IMR-90 (cell line): ENCODE results near the gene DHCR24. TPM values are rescaled to one million over a fixed set of nuclear protein-coding genes. Genes with fewer than 3 reads are reported as not detected.

Experiments used
- ATAC-seq: fragments of 200-7000 bp; cut with Tn5 transposase; 2 replicates; pipeline ENCODE4 v1.9.1; 2020; ENCODE audit warnings: low read depth, mild to moderate bottlenecking, moderate library complexity
- BruUV-seq: library from RNA; stranded (reverse); fragments of 400-500 nt; replicated peaks from 2 replicates; lab custom pipeline; 2021; lab: Mats Ljungman, UMichigan
- CTCF ChIA-PET: fragments of 300-600 bp; formaldehyde crosslinking; extraction: SDS; loops from one replicate; lab custom pipeline; 2021; ENCODE audit warnings: antibody characterized with exemption; lab: Yijun Ruan, JAX
- POLR2A ChIA-PET: fragments of 300-600 bp; sonication (Branson Sonifier 250); formaldehyde crosslinking; loops from one replicate; lab custom pipeline; 2022; ENCODE audit warnings: antibody characterized with exemption; ENCODE audit not compliant: unreplicated experiment; lab: Charles Lee
- DNase-seq: peaks from one replicate; pipeline ENCODE4 v3.0.0; 2013
- H2AFZ ChIP-seq: replicated peaks from 2 replicates; pipeline ENCODE3; 2013; ENCODE audit warnings: low read length, mild to moderate bottlenecking; ENCODE audit not compliant: poor library complexity
- H2AK5ac ChIP-seq: 2 replicates; pipeline ENCODE4 v1.6.1; 2013; ENCODE audit warnings: low read depth, low read length, inconsistent platforms
- H2AK9ac ChIP-seq: replicated peaks from 2 replicates; pipeline ENCODE3; 2013; ENCODE audit warnings: mild to moderate bottlenecking, low read depth, low read length, moderate library complexity; ENCODE audit not compliant: poor library complexity
- H2BK120ac ChIP-seq: 2 replicates; pipeline ENCODE4 v1.6.1; 2013; ENCODE audit warnings: low read depth, low read length, inconsistent platforms
- H2BK15ac ChIP-seq: 3 replicates; pipeline ENCODE4 v1.6.1; 2013; ENCODE audit warnings: low read depth, low read length, inconsistent platforms
- H2BK20ac ChIP-seq: 2 replicates; pipeline ENCODE4 v1.6.1; 2013; ENCODE audit warnings: low read depth, mild to moderate bottlenecking, inconsistent platforms, low read length, moderate library complexity
- H2BK5ac ChIP-seq: 2 replicates; pipeline ENCODE4 v1.6.1; 2013; ENCODE audit warnings: mild to moderate bottlenecking, low read depth, low read length, inconsistent platforms; ENCODE audit not compliant: poor library complexity, severe bottlenecking
- H3K14ac ChIP-seq: replicated peaks from 2 replicates; pipeline ENCODE4 v1.6.1; 2013; ENCODE audit warnings: low read depth, low read length, inconsistent platforms
- H3K18ac ChIP-seq: 2 replicates; pipeline ENCODE4 v1.6.1; 2013; ENCODE audit warnings: low read depth, low read length, control low read depth
- H3K23ac ChIP-seq: 2 replicates; pipeline ENCODE4 v1.6.1; 2013; ENCODE audit warnings: low read depth, low read length, inconsistent platforms
- H3K27ac ChIP-seq: 2 replicates; pipeline ENCODE4 v1.5.1; 2013; ENCODE audit warnings: mild to moderate bottlenecking, control low read depth, low read length; ENCODE audit not compliant: insufficient read depth
- H3K27me3 ChIP-seq: 2 replicates; pipeline ENCODE4 v1.6.1; 2013; ENCODE audit warnings: low read length; ENCODE audit not compliant: control insufficient read depth, insufficient read depth
- H3K36me3 ChIP-seq: 2 replicates; pipeline ENCODE4 v1.6.1; 2013; ENCODE audit warnings: low read length, mixed read lengths; ENCODE audit not compliant: control insufficient read depth, insufficient read depth
- H3K4ac ChIP-seq: 2 replicates; pipeline ENCODE4 v1.6.1; 2013; ENCODE audit warnings: low read depth, low read length, inconsistent platforms
- H3K4me1 ChIP-seq: 2 replicates; pipeline ENCODE4 v1.6.1; 2013; ENCODE audit warnings: low read length, mixed read lengths; ENCODE audit not compliant: control insufficient read depth, insufficient read depth
- H3K4me2 ChIP-seq: 2 replicates; pipeline ENCODE4 v1.6.1; 2013; ENCODE audit warnings: low read depth, mild to moderate bottlenecking, control low read depth, low read length, moderate library complexity
- H3K4me3 ChIP-seq: 2 replicates; pipeline ENCODE4 v1.5.1; 2013; ENCODE audit warnings: low read depth, mild to moderate bottlenecking, control low read depth, low read length, moderate library complexity; ENCODE audit not compliant: insufficient read depth
- H3K56ac ChIP-seq: 2 replicates; pipeline ENCODE4 v1.6.1; 2013; ENCODE audit warnings: low read length, inconsistent platforms; ENCODE audit not compliant: insufficient read depth; ENCODE audit errors: extremely low read depth
- H3K79me1 ChIP-seq, 2 experiments: 2 replicates each; pipeline ENCODE4 v1.6.1; 2013; ENCODE audit warnings: low read length in 2 of 2, inconsistent platforms in 1 of 2, low read depth in 1 of 2
- H3K9ac ChIP-seq: 2 replicates; pipeline ENCODE4 v1.6.1; 2013; ENCODE audit warnings: low read depth, low read length, control low read depth
- H3K9me1 ChIP-seq: 2 replicates; pipeline ENCODE4 v1.6.1; 2013; ENCODE audit warnings: low read length, inconsistent platforms; ENCODE audit not compliant: insufficient read depth
- H3K9me3 ChIP-seq: 2 replicates; pipeline ENCODE4 v1.6.1; 2013; ENCODE audit warnings: low read length; ENCODE audit not compliant: control insufficient read depth, insufficient read depth
- H4K20me1 ChIP-seq: 2 replicates; pipeline ENCODE4 v1.6.1; 2013; ENCODE audit warnings: low read length, inconsistent platforms; ENCODE audit not compliant: insufficient read depth
- H4K5ac ChIP-seq: 2 replicates; pipeline ENCODE4 v1.6.1; 2013; ENCODE audit warnings: mild to moderate bottlenecking, low read depth, low read length, control low read depth
- H4K8ac ChIP-seq, 2 experiments: 2 replicates each; pipeline ENCODE4 v1.6.1; 2013; ENCODE audit warnings: low read depth in 2 of 2, low read length in 2 of 2, control low read depth in 1 of 2, inconsistent platforms in 1 of 2
- H4K91ac ChIP-seq: 2 replicates; pipeline ENCODE4 v1.6.1; 2013; ENCODE audit warnings: low read depth, low read length, inconsistent platforms; ENCODE audit not compliant: insufficient read depth
- CEBPB ChIP-seq: IDR thresholded peaks from 2 replicates; pipeline ENCODE4 v1.6.1; 2012; ENCODE audit warnings: low read depth, low read length, improper control_type of control experiment
- MAZ ChIP-seq: IDR thresholded peaks from 2 replicates; pipeline ENCODE4 v1.6.1; 2012; ENCODE audit warnings: low read depth, mild to moderate bottlenecking, low read length, improper control_type of control experiment, moderate library complexity, borderline replicate concordance
- NFE2L2 ChIP-seq: fragments of 150-350 bp; IDR thresholded peaks from 2 replicates; pipeline ENCODE4 v1.6.1; 2016; ENCODE audit warnings: low read depth, mild to moderate bottlenecking, low read length
- RAD21 ChIP-seq: IDR thresholded peaks from 2 replicates; pipeline ENCODE4 v1.6.1; 2012; ENCODE audit warnings: low read length, improper control_type of control experiment
- RFX5 ChIP-seq: IDR thresholded peaks from 2 replicates; pipeline ENCODE4 v1.8.0; 2012; ENCODE audit warnings: low read depth, mild to moderate bottlenecking, low read length, moderate library complexity
- SMC3 ChIP-seq: fragments of 150-350 bp; IDR thresholded peaks from 2 replicates; pipeline ENCODE4 v1.6.1; 2016; ENCODE audit warnings: low read depth, mild to moderate bottlenecking, antibody characterized with exemption, low read length, moderate library complexity
- WGBS, 2 experiments: methylation state at CpG; one replicate each; pipeline versions ENCODE4 v1.1.5 to v1.1.7; 2013; ENCODE audit warnings: missing lambda C conversion rate in 2 of 2; ENCODE audit not compliant: insufficient read length in 1 of 2; ENCODE audit errors: extremely low coverage in 2 of 2; 5-methylcytosine and 5-hydroxymethylcytosine counted together
- dilution Hi-C: fragments of 300-500 bp; cut with HindIII; formaldehyde crosslinking; loops from one replicate; pipeline ENCODE4 v1.14.3; 2018; ENCODE audit warnings: low sequenced_read_pairs; ENCODE audit not compliant: unreplicated experiment
- in situ Hi-C: fragments of 300-500 bp; cut with MboI; formaldehyde crosslinking; loops from 3 replicates; pipeline ENCODE4 v1.14.3; 2019; ENCODE audit warnings: low sequenced_read_pairs, inconsistent platforms, mixed read lengths
- intact Hi-C: fragments of 100-400 bp; cut with micrococcal nuclease; formaldehyde crosslinking; loops from 2 replicates; pipeline ENCODE4 v1.10.0; 2022
- polyA plus RNA-seq, 3 experiments: library from polyadenylated mRNA; depleted of rRNA; stranded (reverse); fragments of >200 nt; gene quantifications; 2 replicates each; pipeline ENCODE4 v1.2.3, GENCODE V29; 2012; ENCODE audit warnings: low replicate concordance in 1 of 3
- total RNA-seq: library from RNA; depleted of rRNA; stranded (reverse); fragments of >200 nt; gene quantifications from 2 replicates; pipeline ENCODE4 v1.2.3, GENCODE V29; 2012
- TF ChIP-seq, protein P1 (sequence below): conservative IDR thresholded peaks from 2 replicates; pipeline ENCODE4 v1.5.1; 2012; ENCODE audit warnings: mild to moderate bottlenecking, low read depth, low read length, improper control_type of control experiment

DHCR24 gene
- total and polyA plus RNA-seq, 2 of the 4 experiments (the other 2 are of a cell fraction): 130 to 194 TPM

GRCh38 chr1:54931275-54931840 lies 44.4 kb upstream of the DHCR24 start:
- Histone ChIP-seq H3K23ac (no peak overlapping the region), H2BK5ac (no peak overlapping the region), H3K9me3 (no peaks in the 10 kb centered on the region), H3K4me3 (no peak overlapping the region), H3K56ac (no peak overlapping the region), H3K36me3 (no peaks in the 10 kb centered on the region), H2AK5ac (no peak overlapping the region), H4K8ac (no peak overlapping the region), H4K20me1 (no peaks in the 10 kb centered on the region), H3K27ac (no peak overlapping the region), H3K9ac (no peak overlapping the region), H3K79me1 (no peaks in the 10 kb centered on the region), H3K9me1 (peaks cover 6% of the 10 kb centered on the region; the same call in 1 of the 2 replicates), H3K4me1 (peaks cover 8% of the 10 kb centered on the region), H3K4ac (no peak overlapping the region), H3K27me3 (no peaks in the 10 kb centered on the region), H2AK9ac (no peak overlapping the region), H4K91ac (no peak overlapping the region), H3K4me2 (no peak overlapping the region), H4K5ac (no peak overlapping the region), H2BK15ac (no peak overlapping the region), H2BK20ac (no peak overlapping the region), H2AFZ (no peak overlapping the region), H3K14ac (no peak overlapping the region), H3K18ac (no peak overlapping the region), H2BK120ac (no peak overlapping the region)
- ChIA-PET CTCF (interaction anchor here (1.0 kb wide), 1 partner anchor 10 kb away, joined by 3 read pairs; no protein-coding TSS in a partner anchor), POLR2A (no interaction called here)
- in situ Hi-C loops (no loop called here), dilution Hi-C loops (no loop called here), intact Hi-C loops (no loop called here)
- no peak for TF ChIP-seq RAD21
- TF ChIP-seq, protein P1, sequence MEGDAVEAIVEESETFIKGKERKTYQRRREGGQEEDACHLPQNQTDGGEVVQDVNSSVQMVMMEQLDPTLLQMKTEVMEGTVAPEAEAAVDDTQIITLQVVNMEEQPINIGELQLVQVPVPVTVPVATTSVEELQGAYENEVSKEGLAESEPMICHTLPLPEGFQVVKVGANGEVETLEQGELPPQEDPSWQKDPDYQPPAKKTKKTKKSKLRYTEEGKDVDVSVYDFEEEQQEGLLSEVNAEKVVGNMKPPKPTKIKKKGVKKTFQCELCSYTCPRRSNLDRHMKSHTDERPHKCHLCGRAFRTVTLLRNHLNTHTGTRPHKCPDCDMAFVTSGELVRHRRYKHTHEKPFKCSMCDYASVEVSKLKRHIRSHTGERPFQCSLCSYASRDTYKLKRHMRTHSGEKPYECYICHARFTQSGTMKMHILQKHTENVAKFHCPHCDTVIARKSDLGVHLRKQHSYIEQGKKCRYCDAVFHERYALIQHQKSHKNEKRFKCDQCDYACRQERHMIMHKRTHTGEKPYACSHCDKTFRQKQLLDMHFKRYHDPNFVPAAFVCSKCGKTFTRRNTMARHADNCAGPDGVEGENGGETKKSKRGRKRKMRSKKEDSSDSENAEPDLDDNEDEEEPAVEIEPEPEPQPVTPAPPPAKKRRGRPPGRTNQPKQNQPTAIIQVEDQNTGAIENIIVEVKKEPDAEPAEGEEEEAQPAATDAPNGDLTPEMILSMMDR: no peak
- TF ChIP-seq NFE2L2: no peak
- no peak for TF ChIP-seq RFX5
- TF ChIP-seq SMC3: no peak
- TF ChIP-seq CEBPB: no peak
- no peak for TF ChIP-seq MAZ
- DNase-seq: no peak
- no TSS peak for BruUV-seq
- ATAC-seq: no peak
- WGBS, 2 experiments: no CpG with 5 or more reads among the region's 1 CpG
